Calu3 (cell line): Measurements from ENCODE around the gene RGS7BP. TPM values are rescaled to one million over a fixed set of nuclear protein-coding genes. Genes with fewer than 3 reads are reported as not detected.

Source experiments
- BruUV-seq: library from RNA; stranded (reverse); fragments of 400-500 nt; replicated peaks from 2 replicates; lab custom pipeline; 2021; lab: Mats Ljungman, UMichigan
- CTCF ChIA-PET: fragments of 300-600 bp; sonication (Branson Sonifier 250); formaldehyde crosslinking; loops from one replicate; lab custom pipeline; 2022; ENCODE audit warnings: antibody characterized with exemption; lab: Charles Lee
- DNase-seq: peaks from one replicate; pipeline ENCODE4 v3.0.0; 2022
- H3K27ac Mint-ChIP-seq: one replicate; pipeline ENCODE4 v1.8.0; 2022; ENCODE audit warnings: mixed read lengths; ENCODE audit not compliant: unreplicated experiment
- H3K27me3 Mint-ChIP-seq: one replicate; pipeline ENCODE4 v1.8.0; 2022; ENCODE audit warnings: mixed read lengths; ENCODE audit not compliant: unreplicated experiment
- H3K36me3 Mint-ChIP-seq: one replicate; pipeline ENCODE4 v1.8.0; 2022; ENCODE audit warnings: mild to moderate bottlenecking, moderate library complexity, mixed read lengths; ENCODE audit not compliant: insufficient read depth, unreplicated experiment
- H3K4me1 Mint-ChIP-seq: one replicate; pipeline ENCODE4 v1.8.0; 2022; ENCODE audit warnings: mild to moderate bottlenecking, low read depth, mixed read lengths; ENCODE audit not compliant: unreplicated experiment
- H3K4me3 Mint-ChIP-seq: one replicate; pipeline ENCODE4 v1.8.0; 2022; ENCODE audit warnings: mild to moderate bottlenecking, low read depth, moderate library complexity, mixed read lengths; ENCODE audit not compliant: unreplicated experiment
- H3K9me3 Mint-ChIP-seq: one replicate; pipeline ENCODE4 v1.8.0; 2022; ENCODE audit warnings: low read depth, mixed read lengths; ENCODE audit not compliant: unreplicated experiment
- CTCF ChIP-seq: fragments of 200-600 bp; IDR thresholded peaks from one replicate; pipeline ENCODE4 v1.8.0; 2022; ENCODE audit warnings: antibody characterized with exemption; ENCODE audit not compliant: unreplicated experiment
- intact Hi-C: fragments of 100-400 bp; cut with micrococcal nuclease; formaldehyde crosslinking; loops from one replicate; pipeline ENCODE4 v1.10.0; 2022; ENCODE audit not compliant: unreplicated experiment
- total RNA-seq: library from RNA; stranded (reverse); gene quantifications from 2 replicates; pipeline ENCODE4 v1.2.3, GENCODE V29; 2022

The RGS7BP gene
- total RNA-seq, 1 experiment from 2014 or later, result not detected

GRCh38 chr5:64486163-64486562 is 19.7 kb upstream of the RGS7BP start:
- TF ChIP-seq CTCF, result no peak
- Mint-ChIP-seq H3K27me3 (peaks cover 15% of the 10 kb centered on the region), H3K4me3 (no peak overlapping the region), H3K36me3 (no peaks in the 10 kb centered on the region), H3K9me3 (peaks cover 9% of the 10 kb centered on the region), H3K27ac (no peak overlapping the region), H3K4me1 (no peaks in the 10 kb centered on the region)
- DNase-seq, result no peak
- CTCF ChIA-PET, result no interaction called here
- intact Hi-C loops, result no loop called here
- no TSS peak for BruUV-seq

GRCh38 chr5:64487283-64487682 is 18.5 kb upstream of the RGS7BP start:
- no TSS peak for BruUV-seq
- no peaks in the 10 kb centered on the region for H3K36me3 Mint-ChIP-seq
- no peaks in the 10 kb centered on the region for H3K4me1 Mint-ChIP-seq
- peaks cover 9% of the 10 kb centered on the region for H3K9me3 Mint-ChIP-seq
- H3K27me3 Mint-ChIP-seq, result peaks cover 23% of the 10 kb centered on the region
- TF ChIP-seq CTCF, result no peak
- CTCF ChIA-PET, result no interaction called here
- no peak overlapping the region for H3K27ac Mint-ChIP-seq
- H3K4me3 Mint-ChIP-seq, result no peak overlapping the region
- intact Hi-C loops, result no loop called here
- no peak for DNase-seq

GRCh38 chr5:64489857-64490256 is 16.0 kb upstream of the RGS7BP start:
- peaks cover 6% of the 10 kb centered on the region for H3K9me3 Mint-ChIP-seq
- no peak for DNase-seq
- CTCF ChIA-PET, result no interaction called here
- H3K27me3 Mint-ChIP-seq, result peaks cover 23% of the 10 kb centered on the region
- no peaks in the 10 kb centered on the region for H3K36me3 Mint-ChIP-seq
- no peaks in the 10 kb centered on the region for H3K4me1 Mint-ChIP-seq
- H3K4me3 Mint-ChIP-seq, result no peak overlapping the region
- no TSS peak for BruUV-seq
- intact Hi-C loops, result loop anchor here (10.0 kb wide), 1 partner anchor 265 kb away; no protein-coding TSS in a partner anchor
- H3K27ac Mint-ChIP-seq, result no peak overlapping the region
- no peak for TF ChIP-seq CTCF

GRCh38 chr5:64497386-64497785 is 8.4 kb upstream of the RGS7BP start:
- intact Hi-C loops, result loop anchor here (10.0 kb wide), 1 partner anchor 273 kb away; no protein-coding TSS in a partner anchor
- DNase-seq, result no peak
- Mint-ChIP-seq H3K27me3 (no peaks in the 10 kb centered on the region), H3K9me3 (no peaks in the 10 kb centered on the region), H3K4me1 (peaks cover 9% of the 10 kb centered on the region), H3K36me3 (no peaks in the 10 kb centered on the region), H3K4me3 (no peak overlapping the region), H3K27ac (no peak overlapping the region)
- CTCF ChIA-PET, result interaction anchor here (0.6 kb wide), 1 partner anchor 47 kb away, joined by 3 read pairs; no protein-coding TSS in a partner anchor
- TF ChIP-seq CTCF, result no peak
- BruUV-seq, result no TSS peak
